Spleen (tissue), 11 donors: ENCODE results near the gene SLC11A1. TPM values are rescaled to one million over a fixed set of nuclear protein-coding genes. Genes with fewer than 3 reads are reported as not detected.

ENCODE experiments used
- DNase-seq: peaks from one replicate; pipeline ENCODE4 v3.0.0-alpha.2; 2020
- H3K27ac ChIP-seq, 8 donors: fragments of 200-600 bp; sonication (generic) in 7 of 8; 1 replicate in 4 of 8; 2 replicates in 4 of 8; pipeline versions ENCODE4 v1.5.0 to v1.8.0; 2016 to 2021; ENCODE audit warnings: inconsistent platforms in 4 of 8, mild to moderate bottlenecking in 4 of 8, moderate library complexity in 1 of 8
- H3K27me3 ChIP-seq, 7 donors: fragments of 200-600 bp; sonication (generic) in 6 of 7; replicated peaks in 1 of 7; 1 replicate in 4 of 7; 2 replicates in 3 of 7; pipeline versions ENCODE4 v1.5.0 to v1.8.0; 2016 to 2021; ENCODE audit warnings: inconsistent platforms in 3 of 7, mild to moderate bottlenecking in 1 of 7
- H3K36me3 ChIP-seq, 6 donors: fragments of 200-600 bp; sonication (generic) in 5 of 6; 1 replicate in 4 of 6; 2 replicates in 2 of 6; pipeline versions ENCODE4 v1.5.0 to v1.8.0; 2016 to 2021; ENCODE audit warnings: inconsistent platforms in 2 of 6
- H3K4me1 ChIP-seq, 6 donors: fragments of 200-600 bp; sonication (generic) in 5 of 6; 1 replicate in 3 of 6; 2 replicates in 3 of 6; pipeline versions ENCODE4 v1.5.0 to v1.8.0; 2016 to 2021; ENCODE audit warnings: inconsistent platforms in 3 of 6
- H3K4me3 ChIP-seq, 8 donors: fragments of 200-600 bp; sonication (generic) in 7 of 8; 1 replicate in 4 of 8; 2 replicates in 4 of 8; pipeline versions ENCODE4 v1.5.0 to v1.8.0; 2016 to 2021; ENCODE audit warnings: inconsistent platforms in 4 of 8, mild to moderate bottlenecking in 4 of 8, moderate library complexity in 2 of 8
- H3K9me3 ChIP-seq, 8 donors: fragments of 200-600 bp; sonication (generic) in 7 of 8; 1 replicate in 4 of 8; 2 replicates in 4 of 8; pipeline versions ENCODE4 v1.5.0 to v1.8.0; 2016 to 2021; ENCODE audit warnings: inconsistent platforms in 4 of 8
- CTCF ChIP-seq, 11 experiments: fragments of 200-600 bp in 7 of 11; fragments of 450-650 bp in 4 of 11; sonication (generic) in 4 of 11; IDR thresholded peaks in 8 of 11; conservative IDR thresholded peaks in 3 of 11; 1 replicate in 7 of 11; 2 replicates in 4 of 11; pipeline versions ENCODE4 v1.4.0 to v1.8.0; 2016 to 2021; ENCODE audit warnings: antibody characterized with exemption in 11 of 11, inconsistent platforms in 4 of 11, mild to moderate bottlenecking in 1 of 11
- POLR2A ChIP-seq, 3 donors: fragments of 450-650 bp; IDR thresholded peaks; one replicate each; pipeline ENCODE4 v1.5.1; 2017; ENCODE audit warnings: antibody characterized with exemption in 3 of 3, mild to moderate bottlenecking in 1 of 3
- POLR2AphosphoS5 ChIP-seq, 3 donors: sonication (generic); formaldehyde crosslinking; IDR thresholded peaks; one replicate each; pipeline ENCODE4 v1.5.1; 2017; ENCODE audit warnings: antibody characterized with exemption in 3 of 3
- WGBS, 5 donors: extraction: QIAGEN DNeasy Blood & Tissue Kit in 3 of 5; methylation state at CpG; one replicate each; pipeline versions ENCODE4 v1.1.5 to v1.1.7; 2013 to 2018; 5-methylcytosine and 5-hydroxymethylcytosine counted together
- intact Hi-C: fragments of 100-400 bp; cut with DNase I; formaldehyde crosslinking; loops from one replicate; pipeline ENCODE4 v1.15.0; 2023; ENCODE audit warnings: low total_unique reads
- polyA plus RNA-seq, 3 donors: library from polyadenylated mRNA; stranded (reverse); fragments of 200-250 nt; gene quantifications; one replicate each; pipeline ENCODE4 v1.2.1, GENCODE V29; 2013
- total RNA-seq, 7 donors: library from RNA; depleted of rRNA in 3 of 7; stranded (reverse); fragments of >200 nt in 3 of 7; fragmentation: NEBNext Ultra II Directional in 4 of 7; extraction: Animal tissue kit (Norgen Biotek cat#: 25700) in 4 of 7; gene quantifications; one replicate each; pipeline versions ENCODE4 v1.1.0 to v1.2.1, GENCODE V29; 2016 to 2021
- donor health status: healthy with polysubstance abuse.
- donor health status: DM: no; HTN: no; CAD: no; lungs with moderate emphysema.
- donor health status: DM: no; HTN: no; CAD: no.
- donor health status: Bipolar disorder and iron deficiency.
- donor health status: healthy.
- donor health status: DM: no; HTN: no; CAD: no.
- donor health status: DM: yes; HTN: yes; CAD: no.

Gene SLC11A1
- total and polyA plus RNA-seq, 10 donors: 6.2 to 576 (median 88.0) TPM

DNA sequence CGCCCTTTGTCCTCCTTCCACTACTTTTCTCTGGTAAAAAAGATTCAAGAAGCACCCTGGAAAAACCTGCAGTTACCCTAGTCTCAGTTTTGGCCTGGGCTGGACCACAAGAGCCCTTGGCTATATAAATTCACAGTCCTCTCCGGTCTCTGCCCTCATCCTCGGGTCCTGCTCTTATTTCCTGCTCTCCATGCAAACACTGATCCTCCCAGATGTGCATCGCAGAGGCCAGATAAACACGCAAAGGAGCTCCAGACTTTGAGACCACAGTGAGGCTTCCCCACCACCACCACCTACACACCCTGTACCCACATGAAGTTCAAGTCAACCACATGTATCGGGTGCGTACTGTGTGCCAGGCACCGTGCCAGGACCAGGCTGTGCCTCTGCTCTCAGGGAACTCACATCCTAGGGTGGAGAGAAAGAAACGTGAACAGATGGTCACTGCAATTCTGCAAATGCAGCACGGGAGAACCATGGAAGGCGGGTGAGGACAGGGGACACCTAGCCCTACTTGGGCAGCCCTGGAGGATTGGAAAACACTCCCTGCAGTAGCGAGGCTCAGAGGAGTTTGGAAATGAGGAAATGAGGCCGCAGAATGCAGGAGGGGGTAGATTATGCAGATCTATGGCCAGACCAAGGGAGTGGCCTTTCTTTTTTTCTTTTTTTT, 25.0 kb downstream of the SLC11A1 start:
- peak in 2 of 3 donors; percentile 68 to 93 for TF ChIP-seq POLR2AphosphoS5 (IDR thresholded peaks at IDR 0.05)
- no peak for TF ChIP-seq POLR2A (IDR thresholded peaks at IDR 0.05)
- no peak for TF ChIP-seq CTCF (IDR thresholded peaks at IDR 0.05 in 8 of 11, conservative IDR thresholded peaks at IDR 0.05 in 3 of 11)
- Histone ChIP-seq H3K27ac (peak overlapping the region; percentile 77 to 100 (median 88)), H3K27me3 (no peaks in the 10 kb centered on the region), H3K4me3 (peak overlapping the region; percentile 21 to 69 (median 39)), H3K36me3 (peaks cover 0 to 35% (median 31%) of the 10 kb centered on the region in 6 donors), H3K9me3 (no peaks in the 10 kb centered on the region), H3K4me1 (peaks cover 30 to 63% (median 58%) of the 10 kb centered on the region in 6 donors)
- intact Hi-C loops: loop anchor here (5.0 to 10.0 kb wide), 3 partner anchors 55 to 250 kb away; partner anchors contain the start of genes BCS1L, CNOT9, USP37 and ZNF142
- peak; percentile 89 for DNase-seq
- 3 to 6% (median 5%) methylated on average over 12 to 13 of the region's 13 CpGs for WGBS, 5 donors

DNA sequence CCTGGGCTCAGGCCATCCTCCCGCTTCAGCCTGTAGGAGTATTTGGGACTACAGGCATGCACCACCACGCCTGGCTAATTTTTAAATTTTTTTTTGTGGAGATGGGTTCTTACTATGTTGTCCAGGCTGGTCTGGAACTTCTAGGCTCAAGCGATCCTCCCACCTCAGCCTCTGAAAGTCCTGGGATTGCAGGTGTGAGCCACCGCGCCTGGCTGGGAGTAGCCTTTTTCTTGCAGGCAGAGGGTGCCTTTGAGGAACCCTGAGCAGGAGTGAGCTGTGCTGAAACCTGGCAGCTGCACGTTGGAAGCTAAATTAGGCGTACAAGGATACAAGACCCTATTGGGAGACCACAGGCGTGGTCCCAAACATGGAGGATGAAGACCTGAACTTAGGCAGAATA, 25.6 kb downstream of the SLC11A1 start:
- intact Hi-C loops: loop anchor here (5.0 to 10.0 kb wide), 3 partner anchors 55 to 250 kb away; partner anchors contain the start of genes BCS1L, CNOT9, USP37 and ZNF142
- Histone ChIP-seq H3K4me3 (no peak overlapping the region), H3K27me3 (no peaks in the 10 kb centered on the region), H3K9me3 (no peaks in the 10 kb centered on the region), H3K36me3 (peaks cover 0 to 29% (median 25%) of the 10 kb centered on the region in 6 donors), H3K4me1 (peaks cover 26 to 61% (median 52%) of the 10 kb centered on the region in 6 donors), H3K27ac (peak overlapping the region in 7 of 8 donors; percentile 85 to 100 (median 88))
- no peak for DNase-seq
- 79 to 91% (median 81%) methylated on average over 8 of the region's 8 CpGs for WGBS, 5 donors
- TF ChIP-seq CTCF (IDR thresholded peaks at IDR 0.05 in 8 of 11, conservative IDR thresholded peaks at IDR 0.05 in 3 of 11) (no peak), POLR2AphosphoS5 (IDR thresholded peaks at IDR 0.05) (no peak), POLR2A (IDR thresholded peaks at IDR 0.05) (no peak)

DNA sequence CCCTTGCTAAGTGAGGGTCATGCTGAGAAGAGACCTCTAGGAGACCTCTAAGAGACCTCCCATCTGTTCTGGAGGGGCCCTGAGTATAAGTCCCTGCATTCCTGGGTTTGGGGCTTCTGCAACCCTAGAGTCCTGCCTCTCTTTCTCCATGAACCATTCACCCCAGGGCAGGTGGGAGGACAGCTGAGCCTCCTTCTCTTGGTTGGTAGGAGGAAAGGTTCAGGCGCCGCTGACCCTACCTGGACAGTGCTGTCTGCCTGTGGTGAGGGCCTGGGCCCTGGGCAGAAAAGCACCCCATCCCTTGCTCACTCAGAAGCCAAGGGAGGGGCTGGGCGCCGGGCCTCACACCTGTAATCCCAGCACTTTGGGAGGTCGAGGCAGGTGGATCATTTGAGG, 36.2 kb downstream of the SLC11A1 start:
- TF ChIP-seq POLR2AphosphoS5 (IDR thresholded peaks at IDR 0.05): no peak
- TF ChIP-seq POLR2A (IDR thresholded peaks at IDR 0.05): no peak
- TF ChIP-seq CTCF (IDR thresholded peaks at IDR 0.05 in 8 of 11, conservative IDR thresholded peaks at IDR 0.05 in 3 of 11): no peak
- Histone ChIP-seq H3K27ac (no peak overlapping the region), H3K27me3 (no peaks in the 10 kb centered on the region), H3K9me3 (no peaks in the 10 kb centered on the region), H3K36me3 (no peaks in the 10 kb centered on the region), H3K4me1 (peaks cover 0 to under 1% (median 0%) of the 10 kb centered on the region in 6 donors), H3K4me3 (no peak overlapping the region)
- intact Hi-C loops: no loop called here
- DNase-seq: no peak
- 89 to 97% (median 90%) methylated on average over 4 to 5 of the region's 5 CpGs; no CpG with 5 or more reads in 1 of the 5 donors for WGBS, 5 donors

DNA sequence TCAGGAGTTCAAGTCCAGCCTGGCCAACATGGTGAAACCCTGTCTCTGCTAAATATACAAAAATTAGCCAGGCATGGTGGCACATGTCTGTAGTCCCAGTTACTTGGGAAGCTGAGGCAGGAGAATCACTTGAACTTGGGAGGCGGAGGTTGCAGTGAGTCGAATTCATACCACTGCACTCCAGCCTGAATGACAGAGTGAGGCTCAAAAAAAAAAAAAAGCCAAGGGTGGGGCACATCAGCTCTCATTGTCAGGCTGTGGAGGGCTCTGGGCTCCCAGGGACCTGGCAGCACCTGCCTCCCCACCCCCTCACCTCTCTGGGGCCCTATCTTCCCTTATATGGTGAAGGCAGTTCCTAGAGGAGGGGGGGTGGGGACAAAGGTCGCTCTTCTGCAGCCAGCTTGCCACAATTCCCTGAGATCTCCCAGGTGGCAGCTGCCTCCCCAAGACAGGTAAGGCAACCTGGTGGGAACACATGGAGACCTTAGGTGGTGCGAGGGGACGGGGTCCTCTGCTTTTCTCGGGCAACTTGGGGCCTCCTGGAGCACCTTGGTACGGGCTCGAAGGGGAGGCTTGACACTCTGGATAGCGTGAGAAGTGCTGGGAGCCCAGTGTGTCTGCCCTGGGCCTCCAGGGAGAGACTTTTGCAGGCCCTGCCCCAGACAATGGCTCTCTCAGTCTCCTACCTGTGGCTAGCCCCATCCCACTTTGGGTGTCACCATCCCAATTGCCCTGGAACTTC, 36.8 kb downstream of the SLC11A1 start, which contains the start of gene VIL1:
VIL1 (plus strand) TSS at position 407 of the 742 bp plus-strand sequence. CDS start 4,656 bp downstream, outside the sequence.
- intact Hi-C loops: no loop called here
- no peaks in the 10 kb centered on the region for H3K36me3 ChIP-seq
- H3K4me3 ChIP-seq: no peak within 1 kb of the TSS
- no peak for DNase-seq
- H3K27ac ChIP-seq: no peak within 1 kb of the TSS
- H3K9me3 ChIP-seq: no peaks in the 10 kb centered on the region
- no peaks in the 10 kb centered on the region for H3K27me3 ChIP-seq
- no peaks in the 10 kb centered on the region for H3K4me1 ChIP-seq
- 87 to 94% (median 89%) methylated on average over 3 to 9 of the region's 9 CpGs for WGBS, 5 donors
- TF ChIP-seq POLR2AphosphoS5 (IDR thresholded peaks at IDR 0.05): no peak
